Thyroid gland (tissue), 4 donors: ENCODE measurements around the gene COX19. TPM values are rescaled to one million over a fixed set of nuclear protein-coding genes. Genes with fewer than 3 reads are reported as not detected.
A peak's percentile ranks its signal among the peaks of the same experiment; 100 is the strongest.

Experiments used
- DNase-seq, 2 donors: peaks; one replicate each; pipeline ENCODE4 v3.0.0-alpha.2; 2019
- H3K27ac ChIP-seq, 3 donors: fragments of 200-600 bp; sonication (generic); 1 replicate in 2 of 3; 2 replicates in 1 of 3; pipeline ENCODE4 v1.5.1; 2016 to 2019; ENCODE audit warnings: mild to moderate bottlenecking in 1 of 3, moderate library complexity in 1 of 3
- H3K27me3 ChIP-seq: fragments of 200-600 bp; sonication (generic); one replicate; pipeline ENCODE4 v1.5.1; 2019
- H3K36me3 ChIP-seq, 2 donors: fragments of 200-600 bp; sonication (generic); one replicate each; pipeline ENCODE4 v1.5.1; 2016 to 2019
- H3K4me1 ChIP-seq, 2 donors: fragments of 200-600 bp; sonication (generic); one replicate each; pipeline ENCODE4 v1.5.1; 2017 to 2019
- H3K4me3 ChIP-seq, 3 donors: fragments of 200-600 bp; sonication (generic); replicated peaks in 1 of 3; 1 replicate in 2 of 3; 2 replicates in 1 of 3; pipeline ENCODE4 v1.5.1; 2016; ENCODE audit warnings: mild to moderate bottlenecking in 1 of 3
- H3K9me3 ChIP-seq: fragments of 200-600 bp; sonication (generic); one replicate; pipeline ENCODE4 v1.5.1; 2017
- CTCF ChIP-seq, 6 experiments: fragments of 200-600 bp in 3 of 6; fragments of 450-650 bp in 3 of 6; sonication (generic) in 3 of 6; IDR thresholded peaks; one replicate each; pipeline ENCODE4 v1.5.1; 2016 to 2019; ENCODE audit warnings: antibody characterized with exemption in 6 of 6, mild to moderate bottlenecking in 2 of 6, inconsistent platforms in 1 of 6, moderate library complexity in 1 of 6
- POLR2A ChIP-seq, 2 donors: fragments of 450-650 bp; IDR thresholded peaks; one replicate each; pipeline ENCODE4 v1.6.1; 2017; ENCODE audit warnings: antibody characterized with exemption in 2 of 2, mild to moderate bottlenecking in 2 of 2, moderate library complexity in 1 of 2
- WGBS, 2 donors: methylation state at CpG; one replicate each; pipeline ENCODE4 v1.1.5; 2017; 5-methylcytosine and 5-hydroxymethylcytosine counted together
- intact Hi-C: fragments of 100-400 bp; cut with DNase I; formaldehyde crosslinking; loops from one replicate; pipeline ENCODE4 v1.15.1; 2023
- total RNA-seq, 4 donors: library from RNA; depleted of rRNA; stranded (reverse); fragments of >200 nt; gene quantifications; one replicate each; pipeline ENCODE4 v1.2.3, GENCODE V29; 2016

The COX19 gene
- total RNA-seq, 4 donors from 2014 or later: 8.2 to 28.2 (median 17.8) TPM

- no peak for TF ChIP-seq CTCF (IDR thresholded peaks at IDR 0.05)
- no peak for TF ChIP-seq POLR2A (IDR thresholded peaks at IDR 0.05)
- Histone ChIP-seq H3K9me3 (no peaks in the 10 kb centered on the region), H3K4me3 (no peak overlapping the region), H3K27ac (no peak overlapping the region), H3K4me1 (peaks cover 7 to 14% of the 10 kb centered on the region in 2 donors), H3K36me3 (no peaks in the 10 kb centered on the region), H3K27me3 (no peaks in the 10 kb centered on the region)
- peak in 1 of 2 donors; percentile 1 for DNase-seq
- 94 to 99% methylated on average over 3 to 16 of the region's 21 CpGs for WGBS, 2 donors
- intact Hi-C loops: loop anchor here (5.0 kb wide), 1 partner anchor 40 kb away; no protein-coding TSS in a partner anchor
These were observed 23.3 kb downstream of the COX19 start for GRCh38 chr7:951881-952547.

- DNase-seq: no peak
- no peak overlapping the region for H3K27ac ChIP-seq
- no peaks in the 10 kb centered on the region for H3K9me3 ChIP-seq
- H3K4me1 ChIP-seq: peaks cover 32 to 34% of the 10 kb centered on the region in 2 donors
- 92% methylated on average over 22 to 26 of the region's 28 CpGs for WGBS, 2 donors
- no peaks in the 10 kb centered on the region for H3K36me3 ChIP-seq
- H3K27me3 ChIP-seq: no peaks in the 10 kb centered on the region
- H3K4me3 ChIP-seq: no peak overlapping the region
- TF ChIP-seq CTCF (IDR thresholded peaks at IDR 0.05) (no peak), POLR2A (IDR thresholded peaks at IDR 0.05) (no peak)
- intact Hi-C loops: no loop called here
These were observed 26.1 kb downstream of the COX19 start for GRCh38 chr7:949021-949934.

GRCh38 chr7:947391-948210 lies 27.7 kb downstream of the COX19 start:
- Histone ChIP-seq H3K27me3 (no peaks in the 10 kb centered on the region), H3K4me1 (peaks cover 27% of the 10 kb centered on the region in 2 donors), H3K27ac (no peak overlapping the region), H3K36me3 (no peaks in the 10 kb centered on the region), H3K4me3 (no peak overlapping the region), H3K9me3 (no peaks in the 10 kb centered on the region)
- intact Hi-C loops: no loop called here
- DNase-seq: no peak
- TF ChIP-seq POLR2A (IDR thresholded peaks at IDR 0.05) (no peak), CTCF (IDR thresholded peaks at IDR 0.05) (no peak)
- 92 to 94% methylated on average over 37 of the region's 37 CpGs for WGBS, 2 donors

- no peak for TF ChIP-seq POLR2A (IDR thresholded peaks at IDR 0.05)
- no peak for TF ChIP-seq CTCF (IDR thresholded peaks at IDR 0.05)
- WGBS, 2 donors: 79 to 83% methylated on average over 21 to 25 of the region's 29 CpGs
- H3K9me3 ChIP-seq: no peaks in the 10 kb centered on the region
- intact Hi-C loops: no loop called here
- no peaks in the 10 kb centered on the region for H3K36me3 ChIP-seq
- no peak for DNase-seq
- H3K27me3 ChIP-seq: no peaks in the 10 kb centered on the region
- peaks cover 27% of the 10 kb centered on the region in 2 donors for H3K4me1 ChIP-seq
- peak overlapping the region in 1 of 3 donors; percentile 21 for H3K4me3 ChIP-seq
- H3K27ac ChIP-seq: peak overlapping the region; percentile 95 to 99 (median 98)
These were observed 28.9 kb downstream of the COX19 start for GRCh38 chr7:946256-946996.
